H1 (cell line): Measurements from ENCODE around the gene SATB2.

ENCODE experiments used
- EP300 ChIP-seq, 2 experiments: IDR thresholded peaks; 1 replicate in 1 of 2; 2 replicates in 1 of 2; pipeline ENCODE4 v1.6.1; 2011 to 2012; ENCODE audit warnings: low read depth in 2 of 2, low read length in 2 of 2, mild to moderate bottlenecking in 2 of 2, borderline replicate concordance in 1 of 2, inconsistent platforms in 1 of 2, moderate library complexity in 1 of 2
- HDAC2 ChIP-seq, 2 experiments: fragments of 300-600 bp in 1 of 2; sonication (generic) in 1 of 2; IDR thresholded peaks; 2 replicates each; pipeline ENCODE4 v1.6.1; 2011 to 2012; ENCODE audit warnings: low read depth in 2 of 2, low read length in 2 of 2, mild to moderate bottlenecking in 2 of 2, moderate library complexity in 2 of 2, borderline replicate concordance in 1 of 2, inconsistent platforms in 1 of 2
- KDM1A ChIP-seq: fragments of 200-600, 300-600 bp; sonication (generic); IDR thresholded peaks from 2 replicates; pipeline ENCODE4 v1.7.1; 2016; ENCODE audit warnings: mild to moderate bottlenecking, low read length, borderline replicate concordance
- POLR2A ChIP-seq, 2 experiments: IDR thresholded peaks; 1 replicate in 1 of 2; 2 replicates in 1 of 2; pipeline ENCODE4 v1.6.1; 2011; ENCODE audit warnings: low read depth in 2 of 2, low read length in 2 of 2, mild to moderate bottlenecking in 2 of 2; ENCODE audit errors: control extremely low read depth in 1 of 2
- RAD21 ChIP-seq, 2 experiments: IDR thresholded peaks in 1 of 2; conservative IDR thresholded peaks in 1 of 2; 2 replicates each; pipeline ENCODE4 v1.6.1; 2011; ENCODE audit warnings: low read depth in 2 of 2, low read length in 2 of 2, improper control_type of control experiment in 1 of 2, inconsistent platforms in 1 of 2, mild to moderate bottlenecking in 1 of 2, moderate library complexity in 1 of 2
- SIRT6 ChIP-seq: IDR thresholded peaks from one replicate; pipeline ENCODE4 v1.7.1; 2012; ENCODE audit warnings: low read length, inconsistent platforms
- SUZ12 ChIP-seq: fragments of 200-600 bp; sonication (generic); IDR thresholded peaks from 2 replicates; pipeline ENCODE4 v1.6.1; 2012; ENCODE audit warnings: mild to moderate bottlenecking, inconsistent platforms, low read length, moderate library complexity, mixed read lengths
- TAF1 ChIP-seq: IDR thresholded peaks from 2 replicates; pipeline ENCODE4 v1.6.1; 2011; ENCODE audit warnings: mild to moderate bottlenecking, low read depth, low read length
- TEAD4 ChIP-seq: IDR thresholded peaks from 2 replicates; pipeline ENCODE4 v1.6.1; 2012; ENCODE audit warnings: low read depth, low read length, inconsistent platforms, mixed read lengths
- USF2 ChIP-seq: IDR thresholded peaks from 2 replicates; pipeline ENCODE4 v1.6.1; 2011; ENCODE audit warnings: low read length, improper control_type of control experiment
- TF ChIP-seq, protein P1 (sequence below), 3 experiments: IDR thresholded peaks; 1 replicate in 2 of 3; 2 replicates in 1 of 3; pipeline versions ENCODE4 v1.5.1 to v1.6.1; 2011; ENCODE audit warnings: low read length in 3 of 3, mild to moderate bottlenecking in 3 of 3, inconsistent platforms in 2 of 3, low read depth in 1 of 3, moderate library complexity in 1 of 3; ENCODE audit not compliant: insufficient read depth in 1 of 3; ENCODE audit errors: control extremely low read depth in 1 of 3
- TF ChIP-seq, protein P2 (sequence below): IDR thresholded peaks from 2 replicates; pipeline ENCODE4 v1.6.1; 2011; ENCODE audit warnings: low read depth, mild to moderate bottlenecking, low read length; ENCODE audit not compliant: insufficient read depth
- TF ChIP-seq, protein P3 (sequence below): IDR thresholded peaks from 2 replicates; pipeline ENCODE4 v1.6.1; 2012; ENCODE audit warnings: inconsistent platforms

- TF ChIP-seq RAD21 (IDR thresholded peaks at IDR 0.05 in 1 of 2, conservative IDR thresholded peaks at IDR 0.05 in 1 of 2; ENCODE audit: low read depth in 2 of 2, low read length in 2 of 2) (no peak), USF2 (no peak), EP300 (IDR thresholded peaks at IDR 0.05; ENCODE audit: borderline replicate concordance in 1 of 2, low read depth in 2 of 2, low read length in 2 of 2) (no peak), TEAD4 (no peak), TAF1 (no peak), KDM1A (no peak), POLR2A (IDR thresholded peaks at IDR 0.05; ENCODE audit: control extremely low read depth in 1 of 2, low read depth in 2 of 2, low read length in 2 of 2) (no peak), HDAC2 (IDR thresholded peaks at IDR 0.05; ENCODE audit: borderline replicate concordance in 1 of 2, low read depth in 2 of 2, low read length in 2 of 2) (no peak), SIRT6 (no peak), SUZ12 (no peak)
- TF ChIP-seq, protein P1, sequence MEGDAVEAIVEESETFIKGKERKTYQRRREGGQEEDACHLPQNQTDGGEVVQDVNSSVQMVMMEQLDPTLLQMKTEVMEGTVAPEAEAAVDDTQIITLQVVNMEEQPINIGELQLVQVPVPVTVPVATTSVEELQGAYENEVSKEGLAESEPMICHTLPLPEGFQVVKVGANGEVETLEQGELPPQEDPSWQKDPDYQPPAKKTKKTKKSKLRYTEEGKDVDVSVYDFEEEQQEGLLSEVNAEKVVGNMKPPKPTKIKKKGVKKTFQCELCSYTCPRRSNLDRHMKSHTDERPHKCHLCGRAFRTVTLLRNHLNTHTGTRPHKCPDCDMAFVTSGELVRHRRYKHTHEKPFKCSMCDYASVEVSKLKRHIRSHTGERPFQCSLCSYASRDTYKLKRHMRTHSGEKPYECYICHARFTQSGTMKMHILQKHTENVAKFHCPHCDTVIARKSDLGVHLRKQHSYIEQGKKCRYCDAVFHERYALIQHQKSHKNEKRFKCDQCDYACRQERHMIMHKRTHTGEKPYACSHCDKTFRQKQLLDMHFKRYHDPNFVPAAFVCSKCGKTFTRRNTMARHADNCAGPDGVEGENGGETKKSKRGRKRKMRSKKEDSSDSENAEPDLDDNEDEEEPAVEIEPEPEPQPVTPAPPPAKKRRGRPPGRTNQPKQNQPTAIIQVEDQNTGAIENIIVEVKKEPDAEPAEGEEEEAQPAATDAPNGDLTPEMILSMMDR (IDR thresholded peaks at IDR 0.05; ENCODE audit: control extremely low read depth in 1 of 3, insufficient read depth in 1 of 3, low read depth in 1 of 3, low read length in 3 of 3) = no peak
- TF ChIP-seq, protein P2, sequence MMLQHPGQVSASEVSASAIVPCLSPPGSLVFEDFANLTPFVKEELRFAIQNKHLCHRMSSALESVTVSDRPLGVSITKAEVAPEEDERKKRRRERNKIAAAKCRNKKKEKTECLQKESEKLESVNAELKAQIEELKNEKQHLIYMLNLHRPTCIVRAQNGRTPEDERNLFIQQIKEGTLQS = no peak
- TF ChIP-seq, protein P3, sequence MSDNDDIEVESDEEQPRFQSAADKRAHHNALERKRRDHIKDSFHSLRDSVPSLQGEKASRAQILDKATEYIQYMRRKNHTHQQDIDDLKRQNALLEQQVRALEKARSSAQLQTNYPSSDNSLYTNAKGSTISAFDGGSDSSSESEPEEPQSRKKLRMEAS = no peak
Measured at GRCh38 chr2:199392363-199392762, 65.4 kb downstream of the SATB2 start.
